G401.6 (cell line): ENCODE results near the gene KLLN.
A peak's percentile ranks its signal among the peaks of the same experiment; 100 is the strongest.
"Not testable (repeated sequence)": the region's sequence is repeated elsewhere in the genome, so short reads cannot be mapped to it uniquely, and the experiment has no call there.

ENCODE experiments used
- FAIRE-seq: peaks from 2 replicates; lab custom pipeline; 2012; peaks lifted over from hg19 to GRCh38; lab: Jason Lieb, UNC

Gene KLLN

DNA sequence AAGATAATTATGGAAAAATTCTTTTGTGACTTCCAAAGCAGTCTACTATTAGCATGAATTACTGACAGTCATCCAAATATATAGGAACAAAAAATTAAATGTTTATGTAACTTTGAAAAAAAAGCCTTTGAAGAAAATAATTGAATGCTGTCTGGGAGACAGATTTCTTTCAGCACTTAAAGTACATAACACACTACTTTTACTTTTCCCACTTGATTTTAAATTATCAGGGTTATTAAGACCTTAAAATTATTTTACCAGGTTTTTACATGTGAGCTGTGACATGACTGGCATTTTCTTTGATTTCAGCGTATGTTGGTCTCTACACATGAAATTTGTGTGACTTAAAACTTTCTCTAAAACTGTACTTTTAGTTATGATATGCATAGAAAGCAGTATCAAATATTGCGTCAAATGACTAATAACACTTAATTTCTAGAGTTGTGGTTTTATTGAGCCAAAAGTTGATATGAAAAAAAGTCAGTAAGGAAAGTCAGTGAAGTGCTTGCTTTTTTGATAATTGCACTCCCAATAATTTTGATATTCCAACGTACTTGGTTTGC lies 3.2 kb upstream of the KLLN start:
- FAIRE-seq = no peak

DNA sequence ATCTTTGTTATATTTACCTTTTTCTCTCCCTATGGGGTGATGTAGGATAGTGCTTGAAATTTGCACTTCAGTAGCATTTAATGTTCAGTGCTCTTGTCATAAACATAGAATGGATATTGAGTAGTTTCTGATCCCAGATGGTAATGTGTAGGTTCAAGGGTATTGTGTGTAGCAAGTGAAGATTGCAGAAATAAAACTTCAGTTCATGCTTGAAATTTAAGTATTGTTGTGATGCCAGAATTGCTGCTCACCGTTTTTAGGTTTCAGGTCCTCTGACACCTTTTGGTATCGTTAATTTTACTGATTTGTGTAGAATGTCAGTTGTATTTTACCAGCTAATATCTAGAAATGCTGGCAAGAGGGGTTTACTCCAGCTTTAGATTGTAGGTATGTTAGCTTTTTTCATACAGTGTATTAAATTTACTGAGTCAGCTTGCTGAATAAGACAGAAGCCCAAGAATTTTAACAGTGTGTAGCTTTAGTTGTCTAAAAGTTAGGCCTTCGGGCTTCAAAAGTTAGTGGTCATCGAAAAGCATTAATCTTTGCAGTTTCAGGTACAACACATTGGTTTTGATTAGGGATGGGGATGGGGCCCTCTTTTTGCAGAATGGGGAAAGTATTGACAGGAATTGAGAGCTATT lies 2.0 kb upstream of the KLLN start:
- FAIRE-seq = no peak

DNA sequence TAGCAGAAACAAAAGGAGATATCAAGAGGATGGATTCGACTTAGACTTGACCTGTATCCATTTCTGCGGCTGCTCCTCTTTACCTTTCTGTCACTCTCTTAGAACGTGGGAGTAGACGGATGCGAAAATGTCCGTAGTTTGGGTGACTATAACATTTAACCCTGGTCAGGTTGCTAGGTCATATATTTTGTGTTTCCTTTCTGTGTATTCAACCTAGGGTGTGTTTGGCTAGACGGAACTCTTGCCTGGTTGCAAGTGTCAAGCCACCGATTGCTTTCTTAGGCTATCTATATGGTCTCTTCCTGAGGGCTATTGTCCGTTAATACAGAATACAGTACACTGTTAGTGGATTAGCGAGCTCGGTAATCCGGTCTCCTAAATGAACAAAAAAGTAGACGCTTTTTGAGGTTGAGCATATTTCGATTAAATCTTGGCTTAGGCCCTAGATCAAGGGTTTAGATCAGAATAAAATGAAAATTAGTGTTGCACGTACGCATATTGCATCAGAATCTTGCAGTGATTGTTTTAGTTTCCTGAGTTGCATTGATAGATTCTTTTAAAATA lies 1.2 kb upstream of the KLLN start:
- no peak for FAIRE-seq

DNA sequence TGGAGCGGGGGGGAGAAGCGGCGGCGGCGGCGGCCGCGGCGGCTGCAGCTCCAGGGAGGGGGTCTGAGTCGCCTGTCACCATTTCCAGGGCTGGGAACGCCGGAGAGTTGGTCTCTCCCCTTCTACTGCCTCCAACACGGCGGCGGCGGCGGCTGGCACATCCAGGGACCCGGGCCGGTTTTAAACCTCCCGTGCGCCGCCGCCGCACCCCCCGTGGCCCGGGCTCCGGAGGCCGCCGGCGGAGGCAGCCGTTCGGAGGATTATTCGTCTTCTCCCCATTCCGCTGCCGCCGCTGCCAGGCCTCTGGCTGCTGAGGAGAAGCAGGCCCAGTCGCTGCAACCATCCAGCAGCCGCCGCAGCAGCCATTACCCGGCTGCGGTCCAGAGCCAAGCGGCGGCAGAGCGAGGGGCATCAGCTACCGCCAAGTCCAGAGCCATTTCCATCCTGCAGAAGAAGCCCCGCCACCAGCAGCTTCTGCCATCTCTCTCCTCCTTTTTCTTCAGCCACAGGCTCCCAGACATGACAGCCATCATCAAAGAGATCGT lies 690 bp upstream of the KLLN start:
- FAIRE-seq = not testable (repeated sequence)

DNA sequence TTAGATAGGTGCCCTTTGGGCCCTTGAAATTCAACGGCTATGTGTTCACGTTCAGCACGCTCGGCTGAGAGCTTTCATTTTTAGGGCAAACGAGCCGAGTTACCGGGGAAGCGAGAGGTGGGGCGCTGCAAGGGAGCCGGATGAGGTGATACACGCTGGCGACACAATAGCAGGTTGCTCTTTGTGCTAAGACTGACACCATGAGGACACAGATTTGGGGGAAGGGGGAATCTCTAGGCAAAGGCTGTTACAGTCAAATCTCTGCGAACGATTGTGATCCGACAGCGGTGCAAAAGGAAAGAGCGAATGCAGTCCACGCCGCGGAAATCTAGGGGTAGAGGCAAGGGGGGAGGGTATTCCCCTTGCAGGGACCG lies 667 bp downstream of the KLLN start:
- FAIRE-seq = no peak

DNA sequence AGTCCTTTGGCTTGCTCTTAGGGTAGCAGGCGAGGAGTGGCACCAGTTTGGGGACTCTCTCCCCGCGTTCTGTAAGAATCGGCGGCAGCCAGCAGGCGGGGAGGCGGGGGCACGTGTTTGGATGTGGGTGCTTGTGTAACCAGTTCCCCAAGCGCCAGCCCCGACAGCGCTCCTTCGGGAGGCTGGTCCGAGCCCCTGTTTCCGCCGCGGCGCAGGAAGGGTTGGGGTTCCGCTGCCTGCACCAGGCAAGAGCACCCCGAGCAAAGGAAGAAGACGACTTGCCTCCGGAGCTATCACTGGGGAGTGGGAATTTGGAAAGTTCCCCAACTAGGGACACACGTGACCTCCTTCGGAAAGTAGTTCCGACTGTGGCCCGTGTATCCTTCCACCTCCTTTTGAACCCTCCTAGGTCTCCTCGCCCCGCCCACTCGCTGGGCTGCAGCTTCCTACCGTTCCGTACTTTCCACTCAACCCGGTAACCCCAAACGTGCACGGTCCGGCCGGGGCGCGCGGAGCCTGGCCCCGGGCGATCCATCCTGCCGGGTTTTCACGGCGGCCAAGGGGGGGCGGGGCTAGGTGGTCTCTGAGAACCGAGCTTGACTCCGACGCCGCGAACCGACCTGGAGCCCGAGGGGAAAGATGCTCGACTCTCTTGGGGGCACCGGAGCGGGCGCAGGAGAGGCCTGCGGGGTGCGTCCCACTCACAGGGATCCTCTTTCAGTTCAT lies 1.2 kb downstream of the KLLN start:
- FAIRE-seq = peak; percentile 57

DNA sequence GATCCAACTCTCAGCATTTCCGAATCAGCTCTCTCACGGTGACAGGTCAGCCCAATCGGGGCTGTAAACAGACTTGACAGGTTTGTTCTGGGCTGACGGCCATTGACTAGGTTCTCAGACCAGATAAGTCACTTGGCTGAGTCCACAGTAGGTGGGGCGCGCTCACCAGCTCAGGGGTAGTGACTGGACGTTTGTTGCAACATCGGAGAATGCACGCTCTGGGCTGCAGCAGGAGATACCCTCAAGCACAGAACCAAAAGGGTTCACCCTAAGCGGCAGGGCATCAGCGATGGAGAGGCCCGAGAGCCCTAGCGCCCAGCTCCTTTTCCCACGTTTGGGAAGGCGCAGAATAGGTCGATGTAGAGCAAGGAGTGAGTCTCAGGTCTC lies 1.8 kb downstream of the KLLN start:
- no peak for FAIRE-seq

DNA sequence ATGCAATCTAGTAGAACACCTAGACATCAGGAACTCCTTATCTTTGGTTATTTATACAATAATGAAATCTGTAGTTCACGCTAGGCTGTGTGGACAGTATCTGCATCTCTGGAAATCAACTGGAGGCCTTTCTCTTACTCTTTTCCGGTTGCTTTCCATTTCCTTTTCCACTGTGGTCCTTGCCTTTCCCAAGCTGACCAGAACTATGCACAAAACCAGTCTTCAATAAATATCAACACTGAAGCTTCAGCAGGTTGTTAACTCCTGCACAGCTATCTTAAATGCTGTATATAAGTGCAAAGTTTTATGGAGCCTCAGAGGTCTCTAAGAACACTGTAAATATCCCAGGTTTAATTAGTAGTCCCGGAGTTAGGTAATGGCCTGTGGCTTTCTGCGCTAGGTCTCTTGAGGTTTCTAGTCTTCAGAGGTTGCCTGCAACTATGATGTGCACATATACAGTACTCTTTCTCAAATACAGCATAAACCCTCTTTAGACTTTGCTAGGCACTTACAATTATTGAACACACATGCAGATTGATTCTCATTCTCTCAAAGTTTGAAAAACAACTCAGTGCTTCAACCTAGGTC lies 2.4 kb downstream of the KLLN start:
- no peak for FAIRE-seq

DNA sequence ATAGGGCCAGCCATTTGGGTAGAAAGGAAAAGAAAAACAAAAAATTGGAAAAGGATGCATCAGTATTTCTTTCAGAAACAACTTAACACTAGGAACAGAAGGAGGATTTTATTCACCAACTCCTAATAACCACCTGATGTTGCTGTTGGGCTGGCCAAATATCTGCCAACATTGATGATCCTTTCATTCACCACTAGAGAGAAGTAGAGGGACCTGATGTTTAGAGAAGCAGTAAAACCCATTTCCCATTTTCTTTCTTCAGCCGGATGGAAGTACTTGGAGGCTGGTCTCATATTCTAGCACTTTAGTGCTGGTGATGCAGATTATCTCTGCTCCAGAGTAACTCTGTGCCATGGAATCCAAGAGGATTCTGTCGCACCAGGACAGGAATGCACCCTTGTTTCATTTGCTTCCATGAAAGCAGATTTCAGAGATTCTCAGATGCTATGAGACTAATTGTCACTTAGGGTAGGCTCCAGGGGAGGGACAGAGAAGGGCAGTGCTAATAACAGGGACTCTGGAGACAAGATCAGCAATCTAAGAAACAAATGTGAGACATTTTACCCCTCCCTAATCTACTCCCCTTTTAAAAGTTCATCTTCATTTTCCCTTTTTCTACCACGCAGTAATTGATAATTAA lies 3.1 kb downstream of the KLLN start:
- FAIRE-seq = peak; percentile 67

DNA sequence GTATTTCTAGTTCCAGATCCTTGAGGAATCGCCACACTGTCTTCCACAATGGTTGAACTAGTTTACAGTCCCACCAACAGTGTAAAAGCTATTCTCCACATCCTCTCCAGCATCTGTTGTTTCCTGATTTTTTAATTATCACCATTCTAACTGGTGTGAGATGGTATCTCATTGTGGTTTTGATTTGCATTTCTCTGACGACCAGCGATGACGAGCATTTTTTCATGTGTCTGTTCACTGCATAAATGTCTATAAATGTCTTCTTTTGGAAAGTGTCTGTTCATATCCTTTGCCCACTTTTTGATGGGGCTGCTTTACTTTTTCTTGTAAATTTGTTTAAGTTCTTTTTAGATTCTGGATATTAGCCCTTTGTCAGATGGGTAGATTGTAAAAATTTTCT lies 7.7 kb downstream of the KLLN start:
- FAIRE-seq = not testable (repeated sequence)

DNA sequence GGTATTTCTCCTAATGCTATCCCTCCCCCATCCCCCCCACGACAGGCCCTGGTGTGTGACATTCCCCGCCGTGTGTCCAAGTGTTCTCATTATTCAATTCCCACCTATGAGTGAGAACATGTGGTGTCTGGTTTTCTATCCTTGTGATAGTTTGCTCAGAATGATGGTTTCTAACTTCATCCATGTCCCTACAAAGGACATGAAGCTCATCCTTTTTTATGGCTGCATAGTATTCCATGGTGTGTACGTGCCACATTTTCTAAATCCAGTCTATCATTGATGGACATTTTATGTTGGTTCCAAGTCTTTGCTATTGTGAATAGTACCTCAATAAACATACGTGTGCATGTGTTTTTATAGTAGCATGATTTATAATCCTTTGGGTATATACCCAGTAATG lies 8.1 kb downstream of the KLLN start:
- FAIRE-seq = not testable (repeated sequence)

DNA sequence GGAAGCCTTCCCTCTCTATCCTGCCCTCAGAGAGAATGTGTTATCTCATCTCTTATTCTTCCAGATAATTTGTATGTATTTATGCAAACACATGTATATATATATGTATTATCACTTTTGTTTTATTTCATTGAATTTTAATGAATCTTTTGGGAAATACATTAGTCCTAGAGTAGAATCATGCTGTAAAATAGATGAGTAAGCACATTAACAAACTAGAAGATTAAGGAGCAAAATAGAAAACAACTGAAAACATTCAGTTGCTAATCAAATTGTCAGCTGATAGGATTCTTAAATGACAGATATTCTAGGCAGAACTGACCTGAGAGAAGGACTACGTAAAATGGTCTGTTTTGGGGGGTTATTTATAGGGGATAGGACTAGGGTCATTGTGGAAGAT lies 11.2 kb downstream of the KLLN start:
- no peak for FAIRE-seq

DNA sequence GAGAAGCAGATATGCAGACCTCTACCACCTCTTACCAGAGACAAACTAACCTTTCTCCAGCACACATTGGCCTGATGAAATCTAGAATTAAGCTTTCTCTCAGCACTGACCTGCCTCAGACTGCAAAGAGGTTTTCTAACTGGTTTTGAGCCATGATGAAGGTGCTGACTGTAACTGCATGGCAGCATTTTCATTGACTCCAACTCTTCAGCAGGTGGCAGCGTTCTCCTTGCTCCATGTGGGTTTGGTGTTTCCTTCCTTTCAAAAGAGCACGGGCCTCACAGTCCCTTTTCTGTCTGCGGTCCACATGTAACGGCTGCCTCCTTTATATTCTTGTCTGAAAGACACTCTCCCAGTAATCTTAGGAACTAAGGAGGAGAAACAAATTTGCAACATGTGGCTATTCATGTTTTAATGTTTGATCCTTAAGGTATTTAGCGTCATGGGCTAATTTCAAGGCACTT lies 12.6 kb downstream of the KLLN start:
- FAIRE-seq = peak; percentile 89

DNA sequence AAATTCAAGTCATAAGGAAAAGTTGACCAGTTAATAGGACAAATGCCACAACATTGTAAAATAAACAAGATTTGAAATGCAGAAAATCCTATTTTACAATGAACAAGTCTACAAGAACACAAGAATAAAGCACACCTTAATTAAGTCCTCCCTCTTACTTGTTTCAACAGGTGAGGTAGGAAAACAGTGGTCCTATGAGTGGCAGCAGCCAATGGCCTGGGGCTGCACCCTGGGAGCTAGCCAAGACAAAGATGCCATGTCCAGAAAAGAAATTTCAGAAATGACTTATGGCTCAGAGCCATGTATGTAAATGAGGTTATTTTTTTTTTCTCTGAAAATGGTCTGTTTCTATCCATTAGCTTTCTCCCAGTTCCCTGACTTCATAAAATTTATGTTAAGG lies 14.3 kb downstream of the KLLN start:
- FAIRE-seq = no peak

DNA sequence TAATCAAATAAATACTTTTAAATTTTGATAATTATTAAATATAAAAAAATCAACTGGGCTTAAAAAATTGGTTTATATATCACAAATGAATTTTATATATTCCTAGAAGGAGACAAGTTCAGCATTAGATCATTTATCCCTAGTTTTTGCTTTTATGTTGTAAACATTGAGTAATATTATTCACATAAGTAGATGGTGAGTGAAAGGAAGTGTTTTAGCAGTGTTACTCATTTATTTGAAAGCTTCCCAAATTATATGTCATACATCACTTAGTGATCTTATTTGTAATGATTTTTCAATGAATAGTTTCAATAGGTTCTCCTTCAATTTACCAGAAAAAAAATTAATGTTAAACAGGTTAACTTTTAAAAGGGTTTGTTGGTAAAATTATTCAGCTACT lies 15.8 kb downstream of the KLLN start:
- FAIRE-seq = no peak

DNA sequence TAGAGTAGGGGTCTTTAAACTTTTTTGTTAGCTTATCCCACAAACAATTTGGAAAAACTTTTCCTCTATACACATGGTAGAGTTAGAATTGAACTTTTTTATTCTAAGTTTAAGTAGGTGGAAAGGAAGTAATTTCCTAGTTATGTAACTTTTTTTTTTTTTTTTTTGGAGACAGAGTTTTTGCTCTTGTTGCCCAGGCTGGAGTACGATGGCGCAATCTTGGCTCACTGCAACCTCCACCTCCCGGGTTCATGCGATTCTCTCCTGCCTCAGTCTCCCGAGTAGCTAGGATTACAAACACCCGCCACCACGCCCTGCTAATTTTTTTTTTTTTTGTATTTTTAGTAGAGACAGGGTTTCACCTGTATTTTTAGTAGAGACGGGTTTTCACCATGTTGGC lies 16.6 kb downstream of the KLLN start:
- not testable (repeated sequence) for FAIRE-seq

DNA sequence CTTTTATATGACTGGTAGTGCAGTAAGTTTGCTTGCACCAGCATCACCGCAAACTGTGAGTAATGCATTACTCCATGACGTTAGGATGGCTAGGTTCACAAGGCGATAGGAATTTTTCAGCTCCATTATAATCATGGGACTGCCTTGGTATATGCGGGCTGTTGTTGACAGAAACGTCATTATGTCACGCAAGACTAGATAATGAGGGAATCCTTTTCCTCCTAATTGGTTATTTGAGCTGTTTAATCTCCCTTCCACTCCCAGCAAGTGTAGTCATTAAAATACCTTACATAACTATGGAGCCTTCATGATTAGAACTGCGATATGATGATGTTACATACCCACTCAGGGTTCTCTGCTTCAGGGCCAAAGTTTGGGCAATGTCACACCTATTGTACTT lies 17.3 kb downstream of the KLLN start:
- no peak for FAIRE-seq

DNA sequence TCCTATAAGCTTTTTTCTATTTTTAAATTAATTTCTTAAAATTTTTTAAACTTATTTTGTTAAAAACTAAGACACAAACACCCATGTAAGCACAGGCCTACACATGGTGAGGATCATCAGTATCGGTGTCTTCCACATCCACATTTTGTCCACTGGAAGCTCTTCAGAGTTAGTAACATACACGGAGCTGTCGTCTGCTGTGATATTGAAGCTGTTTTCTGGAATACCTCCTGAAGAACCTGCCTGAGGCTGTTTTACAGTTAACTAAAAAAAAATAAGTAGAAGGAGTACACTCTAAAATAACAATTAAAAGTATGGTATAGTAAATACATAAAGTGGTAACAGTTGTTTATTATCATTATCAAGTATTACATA lies 17.7 kb downstream of the KLLN start:
- FAIRE-seq = no peak

DNA sequence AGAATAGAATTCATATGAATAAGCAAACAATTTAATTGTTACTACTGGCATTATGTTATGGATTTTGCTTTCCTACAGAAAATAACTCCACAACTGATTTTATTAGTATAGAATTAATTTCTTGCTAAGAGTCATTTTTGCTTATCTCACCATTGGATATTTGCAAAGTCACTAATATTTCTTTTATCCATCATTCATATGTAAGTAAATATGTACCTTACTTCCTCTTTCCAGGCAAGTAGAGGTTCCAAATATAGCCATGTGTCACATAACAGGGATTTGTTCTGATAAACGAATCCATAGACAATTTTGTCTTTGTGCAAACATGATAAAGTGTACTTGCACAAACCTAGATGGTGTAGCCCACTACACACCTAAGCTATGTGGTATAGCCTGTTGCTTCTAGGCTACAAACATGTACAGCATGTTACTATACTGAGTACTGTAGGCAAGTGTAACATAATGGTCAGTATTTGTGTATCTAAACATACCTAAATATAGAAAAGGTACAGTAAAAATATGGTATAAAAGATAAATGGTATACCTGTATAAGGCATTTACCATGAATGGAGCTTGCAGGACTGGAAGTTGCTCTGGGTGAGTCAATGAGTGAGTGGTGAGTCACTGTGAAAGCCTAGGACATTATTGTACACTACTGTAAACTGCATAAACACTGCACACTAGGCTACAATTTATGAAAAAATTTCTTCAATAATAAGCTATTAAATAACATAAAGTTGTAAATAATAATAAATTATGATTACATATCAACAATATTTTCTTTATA lies 18.3 kb downstream of the KLLN start:
- peak; percentile 56 for FAIRE-seq

DNA sequence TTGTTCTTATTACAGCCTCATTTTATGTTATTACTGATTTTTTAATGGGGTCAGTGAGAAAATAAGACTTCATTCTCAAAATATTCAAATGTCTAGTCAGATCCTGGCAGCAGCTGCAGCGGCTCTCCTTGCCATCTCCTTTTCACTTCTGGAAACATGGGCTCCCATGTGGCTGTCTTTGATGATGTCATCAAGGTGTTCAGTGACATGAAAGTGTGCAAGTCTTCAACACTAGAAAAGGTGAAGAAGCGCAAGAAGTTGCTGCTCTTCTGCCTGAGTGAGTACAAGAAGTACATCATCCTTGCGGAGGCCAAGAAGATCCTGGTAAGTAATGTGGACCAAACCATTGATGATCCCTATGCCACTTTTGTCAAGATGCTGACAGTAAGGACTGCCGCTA lies 19.6 kb downstream of the KLLN start:
- FAIRE-seq = no peak

DNA sequence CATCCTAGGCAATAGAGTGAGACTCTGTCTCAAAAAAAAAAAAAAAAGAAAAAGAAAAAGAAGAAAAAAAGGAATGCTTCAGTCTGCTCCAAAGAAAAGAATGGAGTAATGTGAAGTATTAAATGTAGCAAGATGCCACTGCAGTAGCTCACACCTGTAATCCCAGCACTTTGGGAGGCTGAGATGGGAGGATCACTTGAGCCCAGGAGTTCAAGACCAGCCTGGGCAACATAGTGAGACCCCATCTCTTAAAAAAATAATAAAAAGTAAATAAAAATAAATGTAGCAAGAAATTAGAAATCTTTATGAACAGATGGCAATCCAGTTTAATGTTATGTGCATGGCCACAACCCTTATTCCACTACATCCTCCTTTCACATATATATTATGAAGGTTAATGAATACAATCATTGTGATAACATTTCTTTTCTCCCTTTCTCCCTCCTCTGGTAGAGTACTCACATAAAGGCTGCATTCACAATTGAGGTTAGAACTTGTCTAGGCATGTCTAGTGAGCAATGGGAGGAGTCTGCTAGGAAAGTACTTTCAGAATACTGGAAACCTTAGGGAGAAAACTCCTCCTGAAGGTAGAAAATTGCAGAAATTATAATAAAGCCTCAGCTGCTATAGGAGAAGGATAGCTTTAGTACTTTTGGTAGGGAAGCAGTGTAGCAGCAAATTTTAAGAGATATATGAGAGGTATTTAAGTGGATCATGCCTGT lies 20.4 kb downstream of the KLLN start:
- FAIRE-seq = peak; percentile 33
